Neural progenitor cell (in vitro differentiated cells): ENCODE data around the gene CDKL5.

ENCODE experiments used
- EZH2 ChIP-seq: fragments of 200-600 bp; sonication (generic); IDR thresholded peaks from 2 replicates; pipeline ENCODE4 v1.6.1; 2017; ENCODE audit warnings: antibody characterized with exemption, mild to moderate bottlenecking, moderate library complexity
- TF ChIP-seq, protein P1 (sequence below): fragments of 200-600 bp; sonication (generic); IDR thresholded peaks from 2 replicates; pipeline ENCODE4 v1.5.1; 2017; ENCODE audit warnings: antibody characterized with exemption, mild to moderate bottlenecking

DNA sequence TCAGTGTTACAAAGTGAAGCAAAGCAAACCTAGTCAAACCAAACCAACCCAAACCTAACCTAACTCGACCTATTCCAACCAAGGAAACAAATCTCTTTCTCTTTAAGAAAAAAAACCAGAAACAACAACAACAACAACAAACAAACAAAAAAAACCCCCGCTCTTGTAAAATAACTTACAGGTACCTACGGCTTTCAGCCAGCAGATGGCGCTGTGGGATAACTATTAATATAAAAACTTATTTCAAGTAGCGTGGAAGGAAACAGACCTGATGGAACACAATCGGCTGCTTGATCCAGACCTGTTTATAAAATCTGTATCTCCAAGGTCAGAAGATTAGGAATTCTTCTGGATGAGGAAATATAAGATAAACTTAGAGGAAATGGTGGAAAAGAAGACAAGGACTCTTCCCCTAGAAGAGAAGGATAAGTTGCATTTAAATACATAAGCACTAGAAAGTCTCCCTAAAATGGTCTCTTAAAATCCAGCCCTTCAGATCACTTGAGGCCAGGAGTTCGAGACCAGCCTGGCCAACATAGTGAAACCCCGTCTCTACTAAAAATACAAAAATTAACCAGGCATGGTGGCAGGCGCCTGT, 34.4 kb upstream of the CDKL5 start:
- TF ChIP-seq, protein P1, sequence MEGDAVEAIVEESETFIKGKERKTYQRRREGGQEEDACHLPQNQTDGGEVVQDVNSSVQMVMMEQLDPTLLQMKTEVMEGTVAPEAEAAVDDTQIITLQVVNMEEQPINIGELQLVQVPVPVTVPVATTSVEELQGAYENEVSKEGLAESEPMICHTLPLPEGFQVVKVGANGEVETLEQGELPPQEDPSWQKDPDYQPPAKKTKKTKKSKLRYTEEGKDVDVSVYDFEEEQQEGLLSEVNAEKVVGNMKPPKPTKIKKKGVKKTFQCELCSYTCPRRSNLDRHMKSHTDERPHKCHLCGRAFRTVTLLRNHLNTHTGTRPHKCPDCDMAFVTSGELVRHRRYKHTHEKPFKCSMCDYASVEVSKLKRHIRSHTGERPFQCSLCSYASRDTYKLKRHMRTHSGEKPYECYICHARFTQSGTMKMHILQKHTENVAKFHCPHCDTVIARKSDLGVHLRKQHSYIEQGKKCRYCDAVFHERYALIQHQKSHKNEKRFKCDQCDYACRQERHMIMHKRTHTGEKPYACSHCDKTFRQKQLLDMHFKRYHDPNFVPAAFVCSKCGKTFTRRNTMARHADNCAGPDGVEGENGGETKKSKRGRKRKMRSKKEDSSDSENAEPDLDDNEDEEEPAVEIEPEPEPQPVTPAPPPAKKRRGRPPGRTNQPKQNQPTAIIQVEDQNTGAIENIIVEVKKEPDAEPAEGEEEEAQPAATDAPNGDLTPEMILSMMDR: peak; percentile 80
- no peak for TF ChIP-seq EZH2
